HepG2 (cell line): Measurements from ENCODE around the gene PHYH. TPM values are rescaled to one million over a fixed set of nuclear protein-coding genes. Genes with fewer than 3 reads are reported as not detected.
A peak's percentile ranks its signal among the peaks of the same experiment; 100 is the strongest.

Experiments used
- ARNTL ChIP-seq: sonication (generic); formaldehyde crosslinking; IDR thresholded peaks from 2 replicates; pipeline ENCODE4 v1.4.0; 2020; ENCODE audit warnings: mild to moderate bottlenecking, missing genetic modification reagents
- CCAR2 ChIP-seq: fragments of 200-400 bp; formaldehyde crosslinking; optimal IDR thresholded peaks from 2 replicates; pipeline ENCODE3; 2018; ENCODE audit warnings: low read depth, mild to moderate bottlenecking, low read length, moderate library complexity
- CEBPB ChIP-seq: IDR thresholded peaks from 2 replicates; pipeline ENCODE4 v1.6.1; 2011; ENCODE audit warnings: low read depth, low read length, improper control_type of control experiment, borderline replicate concordance
- CEBPG ChIP-seq: IDR thresholded peaks from 2 replicates; pipeline ENCODE4 v1.6.1; 2016
- EEA1 ChIP-seq: sonication (generic); formaldehyde crosslinking; IDR thresholded peaks from 2 replicates; pipeline ENCODE4 v1.5.1; 2020; ENCODE audit warnings: mild to moderate bottlenecking, missing genetic modification reagents, borderline replicate concordance
- FIP1L1 ChIP-seq: fragments of 200-400 bp; formaldehyde crosslinking; IDR thresholded peaks from 2 replicates; pipeline ENCODE4 v1.6.1; 2018; ENCODE audit warnings: low read depth, mild to moderate bottlenecking, low read length, moderate library complexity, borderline replicate concordance; ENCODE audit not compliant: insufficient read depth
- HNF4G ChIP-seq, 2 experiments: sonication (generic) in 1 of 2; formaldehyde crosslinking in 1 of 2; IDR thresholded peaks; 2 replicates each; pipeline versions ENCODE4 v1.4.0 to v1.6.1; 2011 to 2020; ENCODE audit warnings: borderline replicate concordance in 2 of 2, low read depth in 2 of 2, mild to moderate bottlenecking in 2 of 2, low read length in 1 of 2, missing genetic modification reagents in 1 of 2, moderate library complexity in 1 of 2
- ISX ChIP-seq: sonication (generic); formaldehyde crosslinking; conservative IDR thresholded peaks from 2 replicates; pipeline ENCODE4 v1.5.0; 2020; ENCODE audit warnings: missing genetic modification reagents
- KMT2A ChIP-seq: sonication (generic); formaldehyde crosslinking; IDR thresholded peaks from 2 replicates; pipeline ENCODE4 v1.4.0; 2020; ENCODE audit warnings: missing genetic modification reagents
- NR2F1 ChIP-seq, 2 experiments: fragments of 450-650 bp in 1 of 2; formaldehyde crosslinking in 1 of 2; IDR thresholded peaks; 2 replicates each; pipeline versions ENCODE4 v1.5.0 to v1.6.1; 2016 to 2020; ENCODE audit warnings: mild to moderate bottlenecking in 1 of 2, missing compliant biosample characterization in 1 of 2, missing genetic modification reagents in 1 of 2, moderate library complexity in 1 of 2
- RAD51 ChIP-seq: fragments of 450-650 bp; IDR thresholded peaks from 2 replicates; pipeline ENCODE4 v1.6.1; 2016; ENCODE audit warnings: borderline replicate concordance
- YY1 ChIP-seq: IDR thresholded peaks from 2 replicates; pipeline ENCODE4 v1.6.1; 2011; ENCODE audit warnings: low read length, low read depth, moderate library complexity, mild to moderate bottlenecking; ENCODE audit not compliant: insufficient read depth, insufficient replicate concordance
- ZEB1 ChIP-seq: IDR thresholded peaks from 2 replicates; pipeline ENCODE4 v1.6.1; 2012; ENCODE audit warnings: mild to moderate bottlenecking, low read depth, inconsistent platforms; ENCODE audit not compliant: insufficient replicate concordance
- ZKSCAN1 ChIP-seq: fragments of 150-350 bp; IDR thresholded peaks from 2 replicates; pipeline ENCODE4 v1.6.1; 2014; ENCODE audit warnings: low read length
- ZMAT3 ChIP-seq: sonication (generic); formaldehyde crosslinking; conservative IDR thresholded peaks from 2 replicates; pipeline ENCODE4 v1.7.0; 2021; ENCODE audit warnings: missing genetic modification reagents
- ZNF33A ChIP-seq: sonication (generic); formaldehyde crosslinking; IDR thresholded peaks from 2 replicates; pipeline ENCODE4 v1.5.1; 2020; ENCODE audit warnings: missing genetic modification reagents, mild to moderate bottlenecking, moderate library complexity, borderline replicate concordance
- ZNF496 ChIP-seq: sonication (generic); formaldehyde crosslinking; IDR thresholded peaks from 2 replicates; pipeline ENCODE4 v1.8.1; 2023; ENCODE audit warnings: mild to moderate bottlenecking, moderate library complexity, missing genetic modification reagents; ENCODE audit not compliant: insufficient replicate concordance
- ZNF530 ChIP-seq: sonication (generic); formaldehyde crosslinking; IDR thresholded peaks from 2 replicates; pipeline ENCODE4 v1.5.0; 2020; ENCODE audit warnings: low read depth, mild to moderate bottlenecking, missing genetic modification reagents
- ZNF569 ChIP-seq: sonication (generic); formaldehyde crosslinking; IDR thresholded peaks from 2 replicates; pipeline ENCODE4 v1.5.0; 2020; ENCODE audit warnings: mild to moderate bottlenecking, missing genetic modification reagents, moderate library complexity, borderline replicate concordance
- ZNF761 ChIP-seq: sonication (generic); formaldehyde crosslinking; conservative IDR thresholded peaks from 2 replicates; pipeline ENCODE4 v1.4.0; 2020; ENCODE audit warnings: mild to moderate bottlenecking, missing genetic modification reagents
- ZNF782 ChIP-seq: sonication (generic); formaldehyde crosslinking; IDR thresholded peaks from 2 replicates; pipeline ENCODE4 v1.4.0; 2020; ENCODE audit warnings: missing genetic modification reagents, mild to moderate bottlenecking, borderline replicate concordance
- polyA plus RNA-seq, 8 experiments: library from polyadenylated mRNA; depleted of rRNA in 3 of 8; stranded (reverse) in 7 of 8; unstranded in 1 of 8; fragments of >200 nt; fragmentation: Illumina TruSeq in 4 of 8; extraction: Trizol in 4 of 8; gene quantifications; 2 replicates each; pipeline versions ENCODE4 v1.2.1 to v1.2.3, GENCODE V29; 2011 to 2016; ENCODE audit warnings: low read depth in 4 of 8, missing spikeins in 1 of 8, mixed read lengths in 1 of 8; ENCODE audit not compliant: insufficient read depth in 1 of 8
- total RNA-seq, 5 experiments: library from RNA; depleted of rRNA; stranded (reverse); fragments of >200 nt; fragmentation: Illumina TruSeq; extraction: Trizol; gene quantifications; 2 replicates each; pipeline ENCODE4 v1.2.3, GENCODE V29; 2016; ENCODE audit warnings: low read depth in 1 of 5
- TF ChIP-seq, protein P1 (sequence below): sonication (generic); formaldehyde crosslinking; IDR thresholded peaks from 2 replicates; pipeline ENCODE4 v1.5.0; 2020; ENCODE audit warnings: missing genetic modification reagents
- TF ChIP-seq, protein P2 (sequence below): sonication (generic); formaldehyde crosslinking; IDR thresholded peaks from 2 replicates; pipeline ENCODE4 v1.4.0; 2020; ENCODE audit warnings: low read depth, mild to moderate bottlenecking, missing genetic modification reagents
- TF ChIP-seq, protein P3 (sequence below): sonication (generic); formaldehyde crosslinking; IDR thresholded peaks from 2 replicates; pipeline ENCODE4 v1.4.0; 2020; ENCODE audit warnings: missing genetic modification reagents

The PHYH gene
- total and polyA plus RNA-seq, 2 of the 13 experiments (the other 11 are each of a cell fraction or from before 2014, with no cell fraction given) = 27.2 to 34.5 TPM

DNA sequence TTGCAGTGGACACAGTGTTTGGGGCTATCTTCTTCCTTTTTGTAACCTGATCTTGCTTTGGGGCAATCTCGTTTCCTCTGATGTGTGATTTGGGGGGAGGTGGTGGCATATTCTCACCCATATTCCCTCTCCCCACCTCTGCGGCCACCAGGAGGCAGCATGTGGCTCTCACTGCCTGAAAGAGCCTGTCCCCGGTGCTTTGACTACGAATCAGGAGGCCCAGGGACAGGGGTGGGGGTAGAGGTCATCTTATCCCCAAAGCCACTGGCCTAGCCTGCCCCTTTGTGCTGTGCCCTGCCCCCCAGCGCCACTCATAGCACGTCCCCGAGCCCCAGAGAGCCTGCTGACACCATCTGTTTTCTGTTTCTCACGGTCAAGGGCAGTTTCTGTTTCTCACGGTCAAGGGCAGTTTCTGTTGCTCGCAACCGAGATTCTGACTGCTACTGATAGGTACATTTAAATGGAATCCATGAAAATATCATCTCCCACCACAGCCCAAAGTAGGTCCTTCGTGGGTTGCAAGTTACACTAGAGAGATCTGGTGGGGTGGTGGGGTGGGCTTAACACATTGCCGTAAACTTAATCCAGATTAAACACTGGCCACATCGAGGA, 28.2 kb downstream of the PHYH start (continued):
- TF ChIP-seq, protein P1, sequence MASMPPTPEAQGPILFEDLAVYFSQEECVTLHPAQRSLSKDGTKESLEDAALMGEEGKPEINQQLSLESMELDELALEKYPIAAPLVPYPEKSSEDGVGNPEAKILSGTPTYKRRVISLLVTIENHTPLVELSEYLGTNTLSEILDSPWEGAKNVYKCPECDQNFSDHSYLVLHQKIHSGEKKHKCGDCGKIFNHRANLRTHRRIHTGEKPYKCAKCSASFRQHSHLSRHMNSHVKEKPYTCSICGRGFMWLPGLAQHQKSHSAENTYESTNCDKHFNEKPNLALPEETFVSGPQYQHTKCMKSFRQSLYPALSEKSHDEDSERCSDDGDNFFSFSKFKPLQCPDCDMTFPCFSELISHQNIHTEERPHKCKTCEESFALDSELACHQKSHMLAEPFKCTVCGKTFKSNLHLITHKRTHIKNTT (CRISPR knock-in tag) = no peak
- TF ChIP-seq ZNF782 = no peak; the same call in 1 of the 2 replicates
- peak; percentile 47; the same call in 1 of the 2 replicates for TF ChIP-seq HNF4G (IDR thresholded peaks at IDR 0.05; ENCODE audit: borderline replicate concordance, low read depth, low read length)
- no peak for TF ChIP-seq HNF4G (CRISPR knock-in tag; IDR thresholded peaks at IDR 0.05; ENCODE audit: borderline replicate concordance, low read depth)
- TF ChIP-seq CCAR2 = no peak
- TF ChIP-seq ZNF33A = no peak
- peak; percentile 46; the same call in 1 of the 2 replicates for TF ChIP-seq ARNTL (CRISPR knock-in tag)
- TF ChIP-seq YY1 = peak; percentile 11
- TF ChIP-seq ZNF569 (CRISPR knock-in tag) = no peak
- TF ChIP-seq ZNF530 (CRISPR knock-in tag) = no peak
- 0 out of 2 replicates have a peak, but pooled peaks have one; percentile 50 for TF ChIP-seq ZMAT3 (CRISPR knock-in tag)
- no peak for TF ChIP-seq CEBPB
- TF ChIP-seq, protein P2, sequence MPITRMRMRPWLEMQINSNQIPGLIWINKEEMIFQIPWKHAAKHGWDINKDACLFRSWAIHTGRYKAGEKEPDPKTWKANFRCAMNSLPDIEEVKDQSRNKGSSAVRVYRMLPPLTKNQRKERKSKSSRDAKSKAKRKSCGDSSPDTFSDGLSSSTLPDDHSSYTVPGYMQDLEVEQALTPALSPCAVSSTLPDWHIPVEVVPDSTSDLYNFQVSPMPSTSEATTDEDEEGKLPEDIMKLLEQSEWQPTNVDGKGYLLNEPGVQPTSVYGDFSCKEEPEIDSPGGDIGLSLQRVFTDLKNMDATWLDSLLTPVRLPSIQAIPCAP (CRISPR knock-in tag) = no peak
- TF ChIP-seq FIP1L1 = no peak
- TF ChIP-seq ZKSCAN1 = no peak
- TF ChIP-seq ZNF761 (CRISPR knock-in tag) = peak; percentile 83
- TF ChIP-seq ZNF496 = no peak
- TF ChIP-seq NR2F1 (CRISPR knock-in tag; IDR thresholded peaks at IDR 0.05) = peak; percentile 65 to 77
- TF ChIP-seq ISX = no peak
- no peak; the same call in 1 of the 2 replicates for TF ChIP-seq CEBPG
- peak; percentile 41 for TF ChIP-seq ZEB1
- TF ChIP-seq, protein P3, sequence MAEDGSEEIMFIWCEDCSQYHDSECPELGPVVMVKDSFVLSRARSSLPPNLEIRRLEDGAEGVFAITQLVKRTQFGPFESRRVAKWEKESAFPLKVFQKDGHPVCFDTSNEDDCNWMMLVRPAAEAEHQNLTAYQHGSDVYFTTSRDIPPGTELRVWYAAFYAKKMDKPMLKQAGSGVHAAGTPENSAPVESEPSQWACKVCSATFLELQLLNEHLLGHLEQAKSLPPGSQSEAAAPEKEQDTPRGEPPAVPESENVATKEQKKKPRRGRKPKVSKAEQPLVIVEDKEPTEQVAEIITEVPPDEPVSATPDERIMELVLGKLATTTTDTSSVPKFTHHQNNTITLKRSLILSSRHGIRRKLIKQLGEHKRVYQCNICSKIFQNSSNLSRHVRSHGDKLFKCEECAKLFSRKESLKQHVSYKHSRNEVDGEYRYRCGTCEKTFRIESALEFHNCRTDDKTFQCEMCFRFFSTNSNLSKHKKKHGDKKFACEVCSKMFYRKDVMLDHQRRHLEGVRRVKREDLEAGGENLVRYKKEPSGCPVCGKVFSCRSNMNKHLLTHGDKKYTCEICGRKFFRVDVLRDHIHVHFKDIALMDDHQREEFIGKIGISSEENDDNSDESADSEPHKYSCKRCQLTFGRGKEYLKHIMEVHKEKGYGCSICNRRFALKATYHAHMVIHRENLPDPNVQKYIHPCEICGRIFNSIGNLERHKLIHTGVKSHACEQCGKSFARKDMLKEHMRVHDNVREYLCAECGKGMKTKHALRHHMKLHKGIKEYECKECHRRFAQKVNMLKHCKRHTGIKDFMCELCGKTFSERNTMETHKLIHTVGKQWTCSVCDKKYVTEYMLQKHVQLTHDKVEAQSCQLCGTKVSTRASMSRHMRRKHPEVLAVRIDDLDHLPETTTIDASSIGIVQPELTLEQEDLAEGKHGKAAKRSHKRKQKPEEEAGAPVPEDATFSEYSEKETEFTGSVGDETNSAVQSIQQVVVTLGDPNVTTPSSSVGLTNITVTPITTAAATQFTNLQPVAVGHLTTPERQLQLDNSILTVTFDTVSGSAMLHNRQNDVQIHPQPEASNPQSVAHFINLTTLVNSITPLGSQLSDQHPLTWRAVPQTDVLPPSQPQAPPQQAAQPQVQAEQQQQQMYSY (CRISPR knock-in tag) = no peak
- TF ChIP-seq KMT2A (CRISPR knock-in tag) = no peak
- TF ChIP-seq EEA1 (CRISPR knock-in tag) = no peak
- TF ChIP-seq RAD51 = no peak
